ENCODE measurements around the gene PTCD1.

DNA sequence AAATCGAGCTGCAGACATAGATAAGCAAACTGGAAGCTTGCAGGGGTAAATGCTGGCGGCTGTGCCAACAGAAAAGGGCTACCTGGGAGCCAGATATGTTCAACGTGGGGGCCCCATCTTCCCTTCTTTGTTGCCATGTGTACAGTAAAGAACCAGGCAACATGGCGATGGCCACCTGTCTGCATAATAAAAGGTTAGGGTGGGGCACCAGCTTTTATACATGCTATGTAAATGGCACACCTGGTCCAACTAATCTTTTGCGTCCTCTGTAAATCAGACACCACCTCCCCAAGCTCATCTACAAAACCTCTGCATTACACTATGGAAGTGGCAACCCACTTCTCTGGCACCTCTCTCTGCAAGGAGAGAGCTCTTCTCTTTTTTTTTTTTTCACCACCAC is 16.0 kb downstream of the PTCD1 start:
- TF ChIP-seq, protein P1, sequence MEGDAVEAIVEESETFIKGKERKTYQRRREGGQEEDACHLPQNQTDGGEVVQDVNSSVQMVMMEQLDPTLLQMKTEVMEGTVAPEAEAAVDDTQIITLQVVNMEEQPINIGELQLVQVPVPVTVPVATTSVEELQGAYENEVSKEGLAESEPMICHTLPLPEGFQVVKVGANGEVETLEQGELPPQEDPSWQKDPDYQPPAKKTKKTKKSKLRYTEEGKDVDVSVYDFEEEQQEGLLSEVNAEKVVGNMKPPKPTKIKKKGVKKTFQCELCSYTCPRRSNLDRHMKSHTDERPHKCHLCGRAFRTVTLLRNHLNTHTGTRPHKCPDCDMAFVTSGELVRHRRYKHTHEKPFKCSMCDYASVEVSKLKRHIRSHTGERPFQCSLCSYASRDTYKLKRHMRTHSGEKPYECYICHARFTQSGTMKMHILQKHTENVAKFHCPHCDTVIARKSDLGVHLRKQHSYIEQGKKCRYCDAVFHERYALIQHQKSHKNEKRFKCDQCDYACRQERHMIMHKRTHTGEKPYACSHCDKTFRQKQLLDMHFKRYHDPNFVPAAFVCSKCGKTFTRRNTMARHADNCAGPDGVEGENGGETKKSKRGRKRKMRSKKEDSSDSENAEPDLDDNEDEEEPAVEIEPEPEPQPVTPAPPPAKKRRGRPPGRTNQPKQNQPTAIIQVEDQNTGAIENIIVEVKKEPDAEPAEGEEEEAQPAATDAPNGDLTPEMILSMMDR (IDR thresholded peaks at IDR 0.05) = no peak
- no peak for TF ChIP-seq POLR2A (IDR thresholded peaks at IDR 0.05)

All from breast epithelium (tissue), 3 donors.